ENCODE data around the gene MYLK4. TPM values are rescaled to one million over a fixed set of nuclear protein-coding genes. Genes with fewer than 3 reads are reported as not detected.

The MYLK4 gene
- total and polyA plus RNA-seq, 4 donors = 0.07 to 0.65 (median 0.39) TPM

DNA sequence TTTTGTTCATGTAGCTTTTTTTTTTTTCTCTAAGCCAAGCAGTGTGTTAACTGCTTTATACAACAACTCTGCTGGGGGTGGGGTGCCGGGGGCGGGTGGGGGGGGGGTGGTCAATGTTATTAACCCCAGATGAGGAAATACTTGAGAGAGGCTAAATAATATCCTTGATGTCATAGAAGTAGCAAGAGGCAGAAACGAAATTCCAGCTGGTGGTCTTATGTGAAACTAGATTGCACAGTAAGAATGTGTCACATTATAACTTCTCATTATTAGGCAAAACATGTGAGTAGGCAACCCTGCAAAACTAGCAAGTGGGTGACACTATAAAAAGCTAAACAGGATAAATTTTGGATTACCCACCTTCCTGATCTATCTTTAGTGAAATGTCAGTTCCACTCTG lies 12.8 kb downstream of the MYLK4 start:
- no peaks in the 10 kb centered on the region for H3K4me1 ChIP-seq (ENCODE audit: control insufficient read depth in 4 of 4, insufficient read depth in 4 of 4, low read length in 3 of 4)
- H3K9me3 ChIP-seq (ENCODE audit: control insufficient read depth in 4 of 4, low read length in 3 of 4) = no peaks in the 10 kb centered on the region
- no peak for DNase-seq (ENCODE audit: low spot score)
- H3K4me3 ChIP-seq (ENCODE audit: low read depth in 1 of 3, low read length in 3 of 3) = no peak overlapping the region
- no peaks in the 10 kb centered on the region for H3K36me3 ChIP-seq (ENCODE audit: control insufficient read depth in 4 of 4, insufficient read depth in 3 of 4, low read depth in 1 of 4, low read length in 3 of 4)
- no peaks in the 10 kb centered on the region for H3K27me3 ChIP-seq (ENCODE audit: control insufficient read depth in 4 of 4, insufficient read depth in 4 of 4, low read length in 3 of 4)
- no peak for TF ChIP-seq RXRA (IDR thresholded peaks at IDR 0.05)
- no peak for TF ChIP-seq FOXA1 (IDR thresholded peaks at IDR 0.05)
- no peak for TF ChIP-seq GABPA (IDR thresholded peaks at IDR 0.05 in 1 of 2, conservative IDR thresholded peaks at IDR 0.05 in 1 of 2)
- TF ChIP-seq, protein P1, sequence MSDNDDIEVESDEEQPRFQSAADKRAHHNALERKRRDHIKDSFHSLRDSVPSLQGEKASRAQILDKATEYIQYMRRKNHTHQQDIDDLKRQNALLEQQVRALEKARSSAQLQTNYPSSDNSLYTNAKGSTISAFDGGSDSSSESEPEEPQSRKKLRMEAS (IDR thresholded peaks at IDR 0.05) = no peak
- TF ChIP-seq HNF4G (IDR thresholded peaks at IDR 0.05) = no peak
- no peak for TF ChIP-seq YY1 (IDR thresholded peaks at IDR 0.05)
- no peak for TF ChIP-seq TAF1 (conservative IDR thresholded peaks at IDR 0.05)
- H3K9ac ChIP-seq (ENCODE audit: low read depth in 1 of 2, low read length in 2 of 2) = no peak overlapping the region
- no peak overlapping the region for H3K27ac ChIP-seq (ENCODE audit: low read depth in 1 of 2, low read length in 2 of 2)
- WGBS = 59% methylated on average over 3 of the region's 3 CpGs

- no peak overlapping the region for H3K9ac ChIP-seq (ENCODE audit: low read depth in 1 of 2, low read length in 2 of 2)
- no peak for DNase-seq (ENCODE audit: low spot score)
- WGBS = 94% methylated on average over 2 of the region's 2 CpGs
These were observed 16.1 kb downstream of the MYLK4 start for GRCh38 chr6:2734488-2735166.

More at GRCh38 chr6:2734488-2735166, 16.1 kb downstream of the MYLK4 start:
- no peak overlapping the region for H3K27ac ChIP-seq (ENCODE audit: low read depth in 1 of 2, low read length in 2 of 2)
- no peak for TF ChIP-seq EGR1 (IDR thresholded peaks at IDR 0.05; ENCODE audit: low read depth in 2 of 2)
- TF ChIP-seq, protein P2, sequence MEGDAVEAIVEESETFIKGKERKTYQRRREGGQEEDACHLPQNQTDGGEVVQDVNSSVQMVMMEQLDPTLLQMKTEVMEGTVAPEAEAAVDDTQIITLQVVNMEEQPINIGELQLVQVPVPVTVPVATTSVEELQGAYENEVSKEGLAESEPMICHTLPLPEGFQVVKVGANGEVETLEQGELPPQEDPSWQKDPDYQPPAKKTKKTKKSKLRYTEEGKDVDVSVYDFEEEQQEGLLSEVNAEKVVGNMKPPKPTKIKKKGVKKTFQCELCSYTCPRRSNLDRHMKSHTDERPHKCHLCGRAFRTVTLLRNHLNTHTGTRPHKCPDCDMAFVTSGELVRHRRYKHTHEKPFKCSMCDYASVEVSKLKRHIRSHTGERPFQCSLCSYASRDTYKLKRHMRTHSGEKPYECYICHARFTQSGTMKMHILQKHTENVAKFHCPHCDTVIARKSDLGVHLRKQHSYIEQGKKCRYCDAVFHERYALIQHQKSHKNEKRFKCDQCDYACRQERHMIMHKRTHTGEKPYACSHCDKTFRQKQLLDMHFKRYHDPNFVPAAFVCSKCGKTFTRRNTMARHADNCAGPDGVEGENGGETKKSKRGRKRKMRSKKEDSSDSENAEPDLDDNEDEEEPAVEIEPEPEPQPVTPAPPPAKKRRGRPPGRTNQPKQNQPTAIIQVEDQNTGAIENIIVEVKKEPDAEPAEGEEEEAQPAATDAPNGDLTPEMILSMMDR (IDR thresholded peaks at IDR 0.05; ENCODE audit: low read depth, low read length, missing input control) = no peak
- no peak for TF ChIP-seq SP1 (IDR thresholded peaks at IDR 0.05)
- no peak for TF ChIP-seq HNF4G (IDR thresholded peaks at IDR 0.05)
- TF ChIP-seq RXRA (IDR thresholded peaks at IDR 0.05) = no peak
- TF ChIP-seq JUND (IDR thresholded peaks at IDR 0.05) = no peak
- no peak for TF ChIP-seq FOXA1 (IDR thresholded peaks at IDR 0.05)
- no peak for TF ChIP-seq YY1 (IDR thresholded peaks at IDR 0.05)
- no peak for TF ChIP-seq ATF3 (IDR thresholded peaks at IDR 0.05)
- TF ChIP-seq REST (IDR thresholded peaks at IDR 0.05) = no peak
- TF ChIP-seq GABPA (IDR thresholded peaks at IDR 0.05 in 1 of 2, conservative IDR thresholded peaks at IDR 0.05 in 1 of 2) = no peak
- no peaks in the 10 kb centered on the region for H3K36me3 ChIP-seq (ENCODE audit: control insufficient read depth in 4 of 4, insufficient read depth in 3 of 4, low read depth in 1 of 4, low read length in 3 of 4)
- H3K4me3 ChIP-seq (ENCODE audit: low read depth in 1 of 3, low read length in 3 of 3) = no peak overlapping the region
- H3K9me3 ChIP-seq (ENCODE audit: control insufficient read depth in 4 of 4, low read length in 3 of 4) = no peaks in the 10 kb centered on the region
- no peaks in the 10 kb centered on the region for H3K27me3 ChIP-seq (ENCODE audit: control insufficient read depth in 4 of 4, insufficient read depth in 4 of 4, low read length in 3 of 4)
- H3K4me1 ChIP-seq (ENCODE audit: control insufficient read depth in 4 of 4, insufficient read depth in 4 of 4, low read length in 3 of 4) = no peaks in the 10 kb centered on the region
